ENCODE data around the gene PDE5A.

Gene PDE5A

GRCh38 chr4:119629142-119629471, 503 bp upstream of the PDE5A start:
- Histone ChIP-seq H3K4me3 (ENCODE audit: low read depth, low read length) (peak overlapping the region; percentile 79), H3K27me3 (replicated peaks) (no peaks in the 10 kb centered on the region), H3K27ac (peak overlapping the region; percentile 66), H3K36me3 (replicated peaks) (no peaks in the 10 kb centered on the region)
- no peak for DNase-seq
- TF ChIP-seq, protein P1, sequence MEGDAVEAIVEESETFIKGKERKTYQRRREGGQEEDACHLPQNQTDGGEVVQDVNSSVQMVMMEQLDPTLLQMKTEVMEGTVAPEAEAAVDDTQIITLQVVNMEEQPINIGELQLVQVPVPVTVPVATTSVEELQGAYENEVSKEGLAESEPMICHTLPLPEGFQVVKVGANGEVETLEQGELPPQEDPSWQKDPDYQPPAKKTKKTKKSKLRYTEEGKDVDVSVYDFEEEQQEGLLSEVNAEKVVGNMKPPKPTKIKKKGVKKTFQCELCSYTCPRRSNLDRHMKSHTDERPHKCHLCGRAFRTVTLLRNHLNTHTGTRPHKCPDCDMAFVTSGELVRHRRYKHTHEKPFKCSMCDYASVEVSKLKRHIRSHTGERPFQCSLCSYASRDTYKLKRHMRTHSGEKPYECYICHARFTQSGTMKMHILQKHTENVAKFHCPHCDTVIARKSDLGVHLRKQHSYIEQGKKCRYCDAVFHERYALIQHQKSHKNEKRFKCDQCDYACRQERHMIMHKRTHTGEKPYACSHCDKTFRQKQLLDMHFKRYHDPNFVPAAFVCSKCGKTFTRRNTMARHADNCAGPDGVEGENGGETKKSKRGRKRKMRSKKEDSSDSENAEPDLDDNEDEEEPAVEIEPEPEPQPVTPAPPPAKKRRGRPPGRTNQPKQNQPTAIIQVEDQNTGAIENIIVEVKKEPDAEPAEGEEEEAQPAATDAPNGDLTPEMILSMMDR (IDR thresholded peaks at IDR 0.05; ENCODE audit: low read depth, low read length, missing control alignments): no peak
- in situ Hi-C loops (cut with HindIII; ENCODE audit: low pct_ligation_motif_present, low sequenced_read_pairs): no loop called here

- TF ChIP-seq, protein P1 (IDR thresholded peaks at IDR 0.05; ENCODE audit: low read depth, low read length, missing control alignments): no peak
- Histone ChIP-seq H3K27ac (peak overlapping the region; percentile 40), H3K27me3 (replicated peaks) (no peaks in the 10 kb centered on the region), H3K4me3 (ENCODE audit: low read depth, low read length) (peak overlapping the region; percentile 79), H3K36me3 (replicated peaks) (no peaks in the 10 kb centered on the region)
- peak; percentile 42 for DNase-seq
- in situ Hi-C loops (cut with HindIII; ENCODE audit: low pct_ligation_motif_present, low sequenced_read_pairs): no loop called here
Measured at GRCh38 chr4:119627267-119628255, 1.0 kb downstream of the PDE5A start.

GRCh38 chr4:119626943-119627266, 1.7 kb downstream of the PDE5A start:
- no peaks in the 10 kb centered on the region for H3K36me3 ChIP-seq (replicated peaks)
- in situ Hi-C loops (cut with HindIII; ENCODE audit: low pct_ligation_motif_present, low sequenced_read_pairs): no loop called here
- no peaks in the 10 kb centered on the region for H3K27me3 ChIP-seq (replicated peaks)
- DNase-seq: no peak
- TF ChIP-seq, protein P1 (IDR thresholded peaks at IDR 0.05; ENCODE audit: low read depth, low read length, missing control alignments): no peak
- peak overlapping the region; percentile 79 for H3K4me3 ChIP-seq (ENCODE audit: low read depth, low read length)
- peak overlapping the region; percentile 40 for H3K27ac ChIP-seq

GRCh38 chr4:119626420-119626819, 2.2 kb downstream of the PDE5A start:
- TF ChIP-seq, protein P1 (IDR thresholded peaks at IDR 0.05; ENCODE audit: low read depth, low read length, missing control alignments): no peak
- Histone ChIP-seq H3K4me3 (ENCODE audit: low read depth, low read length) (peak overlapping the region; percentile 79), H3K27me3 (replicated peaks) (no peaks in the 10 kb centered on the region), H3K27ac (peak overlapping the region; percentile 40), H3K36me3 (replicated peaks) (no peaks in the 10 kb centered on the region)
- DNase-seq: no peak
- in situ Hi-C loops (cut with HindIII; ENCODE audit: low pct_ligation_motif_present, low sequenced_read_pairs): no loop called here

- no peak overlapping the region for H3K27ac ChIP-seq
- TF ChIP-seq, protein P1 (IDR thresholded peaks at IDR 0.05; ENCODE audit: low read depth, low read length, missing control alignments): no peak
- DNase-seq: no peak
- H3K36me3 ChIP-seq (replicated peaks): no peaks in the 10 kb centered on the region
- no peaks in the 10 kb centered on the region for H3K27me3 ChIP-seq (replicated peaks)
- in situ Hi-C loops (cut with HindIII; ENCODE audit: low pct_ligation_motif_present, low sequenced_read_pairs): no loop called here
- H3K4me3 ChIP-seq (ENCODE audit: low read depth, low read length): no peak overlapping the region
Measured at GRCh38 chr4:119625761-119626160, 2.8 kb downstream of the PDE5A start.
